GM18870 (cell line): ENCODE data around the gene SSBP3.

Experiments used
- ATAC-seq: cut with Tn5 transposase; IDR thresholded peaks from one replicate; pipeline ENCODE4 v1.9.1; 2021; ENCODE audit warnings: moderate library complexity; ENCODE audit not compliant: unreplicated experiment

Gene SSBP3

DNA sequence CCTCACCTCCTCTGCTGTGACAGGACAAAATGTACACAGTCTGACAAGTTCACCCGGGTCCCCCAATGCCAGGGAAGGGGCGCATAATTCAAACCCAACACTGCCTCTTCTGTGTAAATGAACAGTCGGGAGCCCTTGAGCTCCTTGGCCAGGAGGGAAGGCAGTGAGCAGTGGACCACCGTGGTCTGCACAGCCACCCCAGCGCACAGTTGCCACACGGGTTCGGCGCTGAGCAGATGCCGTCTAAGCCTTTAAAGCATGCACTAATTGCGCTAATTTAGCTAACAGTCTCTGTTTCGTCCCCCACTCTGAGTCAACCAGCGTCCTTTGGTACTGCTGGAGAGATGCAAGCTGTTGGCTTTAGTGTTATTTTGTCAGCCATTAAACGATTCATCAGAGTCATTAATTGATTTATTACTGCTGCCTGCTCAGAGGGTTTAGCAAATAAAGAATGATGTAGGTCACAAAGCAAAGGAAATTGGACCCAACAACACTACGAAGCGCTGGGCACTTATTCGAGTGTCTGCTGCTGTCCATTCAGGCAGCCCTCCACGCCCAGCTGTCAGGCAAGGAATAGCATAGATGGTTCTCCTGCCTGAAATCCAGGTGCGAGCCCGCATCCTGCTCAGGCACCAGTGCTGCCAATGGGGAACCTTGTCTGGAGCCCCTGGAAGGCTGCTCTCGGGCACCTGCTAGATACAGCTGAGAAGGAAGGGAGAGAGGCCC is 114.8 kb downstream of the SSBP3 start:
- ATAC-seq = no peak

DNA sequence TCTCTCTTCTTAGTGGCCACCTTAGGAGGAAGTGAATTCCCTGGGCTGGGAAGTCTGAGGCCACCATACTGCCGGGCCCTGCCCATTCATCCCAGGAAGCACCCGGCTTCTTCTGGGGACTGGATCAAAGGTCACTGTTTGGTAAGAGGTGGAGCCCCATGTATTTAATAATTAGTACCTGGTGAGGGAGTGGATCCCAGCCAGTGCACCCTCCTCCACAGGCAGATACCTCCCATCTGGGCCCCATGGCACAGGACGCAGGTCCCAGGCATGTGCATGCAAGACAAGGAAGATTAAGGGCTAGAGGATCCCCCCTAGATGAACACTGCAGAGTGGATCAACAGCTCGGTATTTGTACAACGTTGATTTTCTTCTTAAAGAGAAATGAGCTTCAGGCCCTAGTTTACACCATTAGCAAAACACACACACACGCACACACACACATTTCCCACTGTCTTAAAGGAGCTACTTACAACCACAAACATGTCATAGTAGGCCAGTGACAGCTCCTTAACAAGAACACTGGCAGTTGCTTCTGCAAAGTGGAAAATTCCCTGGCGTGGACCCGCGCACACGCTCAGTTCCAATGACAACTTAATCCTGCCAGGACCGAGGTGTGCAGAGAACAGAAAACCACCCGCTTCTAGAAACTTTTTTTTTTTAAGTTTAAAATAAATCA is 115.5 kb downstream of the SSBP3 start:
- ATAC-seq = no peak

DNA sequence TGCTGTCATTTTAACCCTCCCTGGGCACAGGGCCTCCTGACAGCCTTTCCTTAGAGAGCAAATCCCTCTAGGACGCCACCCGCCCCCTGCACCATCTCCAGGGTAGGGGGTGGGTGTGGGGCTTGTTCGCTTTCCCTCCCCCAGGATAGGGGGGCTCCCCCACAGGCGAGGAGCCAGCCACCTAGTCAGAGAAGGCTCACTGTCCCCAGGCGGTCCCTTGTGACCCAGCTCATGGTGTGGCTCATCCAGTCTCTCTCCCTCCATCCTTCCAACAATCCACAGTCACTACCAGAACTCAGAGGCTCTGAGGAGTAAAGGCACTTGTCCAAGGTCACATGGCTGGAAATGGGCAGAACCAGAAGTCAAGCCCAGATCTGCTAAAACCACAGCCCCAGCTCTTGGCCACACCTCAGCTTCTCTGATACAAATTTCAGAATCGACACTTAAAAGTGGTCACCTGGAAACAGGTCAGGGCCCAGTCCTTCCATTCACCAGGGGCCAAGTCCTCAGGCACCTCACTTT is 116.4 kb downstream of the SSBP3 start:
- ATAC-seq = no peak

DNA sequence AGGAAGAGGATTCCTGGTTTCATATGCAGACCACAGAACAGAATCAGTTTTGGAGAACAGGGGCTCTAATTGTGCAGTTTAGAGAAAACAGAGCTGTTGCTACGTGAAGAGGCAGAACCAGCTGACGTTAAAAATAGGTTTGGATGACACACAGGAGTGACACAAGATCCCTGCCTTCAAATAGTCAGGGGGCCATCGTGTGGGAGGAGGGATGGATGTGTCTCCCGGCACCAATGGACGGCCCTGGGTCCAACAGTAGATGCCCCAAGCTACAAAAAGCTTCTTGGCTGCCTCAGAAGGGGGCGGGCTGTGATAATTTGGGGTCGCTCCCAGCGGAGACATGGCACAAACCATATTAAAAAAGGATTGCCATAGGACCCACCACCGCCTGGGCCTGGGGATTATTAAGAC is 118.4 kb downstream of the SSBP3 start:
- no peak for ATAC-seq

DNA sequence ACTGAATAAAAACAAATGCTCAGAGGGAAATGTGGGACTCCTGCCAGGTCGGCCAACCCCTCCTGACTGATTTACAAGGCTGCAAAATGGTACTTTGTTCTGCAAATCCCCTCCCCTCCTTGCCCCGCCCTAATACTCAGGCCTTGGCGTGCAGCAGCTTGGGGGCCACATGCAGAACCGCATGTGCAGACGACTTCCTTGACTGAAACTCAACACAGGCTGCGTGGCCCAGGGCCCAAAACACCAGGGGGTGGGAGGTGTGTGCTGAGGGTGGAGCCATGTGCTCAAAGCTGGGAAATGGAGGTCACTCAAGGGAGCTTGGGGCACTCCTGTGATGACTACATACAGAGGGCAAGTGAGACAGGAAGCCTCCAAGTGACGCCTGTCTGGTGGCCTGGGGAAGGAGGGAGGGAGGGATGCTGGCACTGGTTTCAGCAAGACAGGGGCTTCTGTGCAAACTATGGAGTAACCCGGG is 119.0 kb downstream of the SSBP3 start:
- no peak for ATAC-seq

DNA sequence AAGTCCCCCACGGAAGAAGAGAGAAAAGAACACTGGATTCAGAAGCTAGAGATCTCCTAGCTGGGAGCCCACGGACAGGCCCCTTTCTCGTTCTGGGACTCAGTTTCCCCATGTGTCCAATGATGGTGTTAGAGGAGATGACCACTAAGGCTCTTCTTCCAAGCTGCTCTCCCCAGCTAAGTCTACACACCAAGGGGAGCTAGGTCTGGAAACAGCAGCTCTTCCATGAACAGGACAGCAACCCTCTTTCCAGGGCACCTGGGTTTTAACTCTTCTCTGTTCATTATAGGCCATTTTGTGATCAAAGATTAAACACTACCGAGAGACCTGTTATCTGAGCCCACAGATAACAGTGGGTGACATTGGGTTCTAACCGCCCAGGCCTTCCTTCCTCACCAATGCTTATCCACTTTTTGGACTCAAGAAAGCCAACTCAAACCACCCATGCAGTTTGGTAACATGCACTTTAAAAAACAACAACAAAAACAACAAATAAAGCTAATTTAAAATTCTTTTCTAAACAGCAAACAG is 120.3 kb downstream of the SSBP3 start:
- no peak for ATAC-seq

DNA sequence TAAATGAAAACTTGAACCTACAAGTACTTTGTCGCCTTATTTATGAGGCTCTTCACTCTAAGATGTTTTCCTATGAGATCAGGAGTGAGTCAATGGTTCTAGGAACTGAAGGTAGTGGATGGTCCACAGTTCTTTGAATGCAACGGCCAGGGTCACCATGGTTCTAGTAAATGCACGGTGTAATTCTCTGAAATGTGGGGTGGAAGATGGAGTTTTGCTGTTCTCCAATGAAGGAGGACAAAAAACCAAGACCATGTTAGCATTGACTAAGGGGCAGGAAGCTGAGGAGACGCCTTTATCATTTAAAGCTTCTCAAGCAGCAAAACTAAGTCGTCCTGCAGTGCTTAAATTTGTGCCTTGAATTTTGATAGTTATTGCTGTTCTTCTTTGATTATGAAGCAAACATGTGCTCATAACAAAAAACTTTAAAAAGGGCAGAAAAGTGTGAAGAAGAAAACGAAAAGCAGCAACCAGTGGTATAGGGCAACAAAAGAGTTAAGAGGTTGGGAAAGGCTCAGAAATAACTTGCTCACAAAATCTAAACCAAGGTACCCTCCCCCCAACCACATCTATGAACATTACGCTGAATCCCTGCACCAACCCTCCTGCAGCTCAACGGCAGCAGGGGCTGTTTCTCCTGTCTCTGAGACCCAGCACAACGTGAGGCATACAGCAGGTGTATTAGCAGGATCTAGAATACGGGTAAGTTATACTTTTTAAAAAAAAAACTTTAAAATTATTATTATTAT is 121.2 kb downstream of the SSBP3 start:
- ATAC-seq = no peak

DNA sequence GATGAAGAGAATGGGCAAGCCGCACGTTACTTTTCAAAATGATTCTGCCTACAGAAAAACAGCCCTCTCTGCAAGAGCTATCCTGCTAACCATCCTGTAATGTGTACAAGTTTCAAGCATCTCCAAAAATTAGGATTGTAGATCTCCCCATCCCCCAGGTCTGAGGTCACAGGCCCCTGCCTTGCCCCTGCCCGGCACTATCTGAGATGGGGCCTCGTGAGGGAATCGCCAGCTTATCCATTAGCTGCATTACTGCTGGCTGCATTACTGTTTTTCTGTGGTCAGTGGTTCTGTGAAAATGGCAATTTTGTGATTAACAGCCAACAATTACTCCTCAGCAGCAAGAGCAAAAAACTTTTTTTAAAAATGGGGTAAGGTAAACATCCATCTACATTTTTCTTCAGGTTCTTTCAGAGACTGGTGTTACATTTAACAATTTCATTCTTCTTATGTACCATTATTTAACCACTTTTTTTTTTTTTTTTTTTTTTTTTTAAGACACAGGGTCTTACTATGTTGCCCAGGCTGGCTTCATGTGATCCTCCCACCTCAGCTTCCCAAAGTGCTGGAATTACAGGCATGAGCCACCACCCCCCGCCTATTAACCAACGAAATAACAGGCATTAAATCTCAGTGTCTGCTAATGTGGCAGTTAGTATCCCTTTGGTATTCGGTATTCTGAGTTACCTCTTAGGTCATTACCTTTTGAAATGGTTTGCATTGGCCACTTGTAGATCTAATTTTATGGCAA is 122.4 kb downstream of the SSBP3 start:
- ATAC-seq = no peak

DNA sequence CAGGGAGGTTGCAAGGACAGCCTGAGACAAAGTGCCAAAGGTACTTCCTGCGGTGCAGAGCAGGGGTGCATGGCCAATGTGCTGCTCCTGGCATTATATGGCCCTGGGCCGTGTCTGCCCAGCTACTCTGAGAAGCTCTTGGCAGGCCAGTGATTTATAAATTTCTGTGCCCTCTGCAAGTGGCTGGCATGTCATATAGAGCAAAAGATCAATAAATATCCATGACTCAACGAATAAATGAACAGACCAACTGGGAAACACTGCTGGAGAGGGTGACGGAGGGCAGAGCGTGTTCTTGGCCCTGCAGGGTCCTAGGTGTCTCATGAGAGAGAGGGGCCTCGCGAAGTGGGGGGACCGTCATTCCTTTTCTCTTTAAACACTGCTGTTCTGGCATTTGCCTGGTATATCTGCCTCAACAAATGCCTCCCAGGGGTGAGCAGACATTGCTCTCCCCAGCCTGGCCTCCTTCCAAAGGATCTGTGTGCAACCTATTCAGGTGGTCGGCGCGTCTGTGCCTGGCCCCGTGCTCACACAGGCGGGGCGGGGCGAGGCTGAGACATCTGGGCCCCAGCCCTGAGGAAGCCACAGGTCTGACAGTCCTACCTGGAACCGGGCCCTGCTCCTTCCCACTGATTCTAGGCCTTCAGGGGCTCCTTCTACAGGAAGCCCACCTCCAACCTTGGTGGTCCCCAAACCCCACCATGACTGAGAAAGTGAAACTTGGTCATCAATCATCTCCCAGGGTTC is 123.9 kb downstream of the SSBP3 start:
- no peak for ATAC-seq

DNA sequence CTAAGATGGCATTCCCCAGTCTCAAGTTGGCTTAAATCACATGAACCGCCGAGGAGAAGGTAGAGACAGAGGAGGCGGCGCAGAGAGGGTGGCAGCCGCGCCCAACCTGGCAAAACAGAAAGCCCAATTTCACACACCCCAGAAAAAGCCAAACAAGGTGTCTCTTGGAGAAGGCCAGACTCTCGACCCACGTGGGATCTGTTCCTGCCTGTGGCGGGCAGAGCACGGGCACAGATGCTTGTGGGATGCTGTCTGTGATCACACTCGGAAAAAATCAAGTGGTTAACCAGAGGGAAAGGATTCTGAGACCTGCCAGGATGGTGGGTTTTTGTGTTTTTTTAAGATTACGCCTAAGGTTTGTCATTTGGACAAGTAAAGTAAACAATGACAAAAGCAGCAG is 125.5 kb downstream of the SSBP3 start:
- no peak for ATAC-seq

DNA sequence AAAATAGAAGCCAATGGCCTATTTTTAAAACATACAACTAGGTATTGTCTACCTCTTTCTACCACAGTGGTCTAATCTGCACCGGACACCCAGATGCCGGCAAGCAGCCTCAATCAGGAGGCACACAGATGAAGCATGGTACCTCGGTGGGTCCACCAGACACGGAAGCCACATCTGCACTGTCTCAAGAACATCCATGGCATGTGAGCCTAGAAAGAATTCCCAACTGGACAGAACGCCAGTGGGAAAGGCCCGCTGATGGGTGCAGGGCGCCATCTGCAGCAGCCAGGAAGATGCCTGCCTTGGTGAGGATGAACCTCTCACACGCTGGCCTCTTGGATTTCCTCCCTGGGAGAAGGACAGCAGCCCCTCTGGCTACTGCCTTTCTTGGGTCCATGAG is 126.7 kb downstream of the SSBP3 start:
- ATAC-seq = no peak

DNA sequence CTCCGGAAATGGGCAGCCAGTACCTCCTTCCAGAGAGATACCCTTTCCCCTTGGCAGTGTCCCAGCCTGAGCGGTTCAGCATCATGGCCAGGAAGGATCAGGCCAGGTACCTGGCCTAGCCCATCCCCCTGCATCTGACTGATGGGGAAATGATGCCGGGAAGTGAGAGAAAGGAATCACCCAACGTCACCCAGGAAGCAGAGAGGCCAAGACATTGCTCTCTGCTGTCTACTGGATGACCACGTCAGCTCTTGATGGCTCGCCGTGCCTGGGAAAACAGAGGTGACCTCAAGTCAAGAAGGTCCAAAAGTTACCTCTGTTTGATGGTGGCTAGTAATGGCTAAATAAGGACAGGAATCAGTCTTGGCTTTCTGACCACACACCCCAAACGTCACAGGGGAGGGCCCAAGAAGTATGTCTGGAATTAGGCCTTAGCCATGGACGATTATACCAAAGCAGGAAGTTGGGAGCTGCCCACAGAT is 127.2 kb downstream of the SSBP3 start:
- ATAC-seq = no peak

DNA sequence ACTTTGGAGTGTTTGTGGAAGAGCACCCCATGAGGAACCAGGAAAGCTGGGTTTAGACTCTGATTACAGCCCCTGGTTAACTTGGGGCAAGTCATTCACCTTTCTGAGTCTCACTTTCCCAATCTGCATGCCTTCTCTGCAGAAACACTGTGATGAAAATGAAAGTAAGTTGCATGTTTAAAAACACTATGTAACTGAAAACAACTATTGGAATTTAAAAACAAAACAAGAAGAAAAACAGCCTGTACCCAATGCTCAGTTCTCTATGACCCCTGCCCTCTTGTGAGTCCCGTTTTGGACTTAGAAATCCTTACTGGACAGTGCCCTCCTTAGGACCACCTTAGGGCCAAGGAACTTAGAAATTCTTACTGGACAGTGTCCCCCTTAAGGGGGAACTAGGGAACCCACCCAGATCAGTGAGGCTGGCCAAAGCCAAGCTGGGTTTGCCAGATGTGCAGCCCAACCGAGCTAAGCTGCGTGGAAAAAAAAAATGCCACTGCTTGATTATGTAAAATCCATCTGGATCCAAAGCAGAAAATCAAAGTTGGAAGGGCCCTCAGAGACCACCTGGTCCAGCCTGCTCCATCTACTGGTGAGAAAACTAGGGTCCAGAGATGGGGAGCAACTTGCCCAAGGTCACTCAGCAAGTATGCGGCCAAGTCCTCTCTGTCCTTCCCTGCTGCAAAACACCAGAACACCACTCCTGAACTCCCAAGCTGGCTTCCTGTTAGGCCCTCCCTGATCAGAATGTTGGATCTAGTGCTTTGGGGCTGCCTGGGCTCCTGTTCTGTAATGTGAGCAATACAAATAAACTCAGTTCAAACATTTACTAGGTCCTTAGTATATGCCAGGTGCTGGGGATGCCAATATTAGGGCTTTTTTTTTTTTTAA is 128.5 kb downstream of the SSBP3 start:
- ATAC-seq = no peak

DNA sequence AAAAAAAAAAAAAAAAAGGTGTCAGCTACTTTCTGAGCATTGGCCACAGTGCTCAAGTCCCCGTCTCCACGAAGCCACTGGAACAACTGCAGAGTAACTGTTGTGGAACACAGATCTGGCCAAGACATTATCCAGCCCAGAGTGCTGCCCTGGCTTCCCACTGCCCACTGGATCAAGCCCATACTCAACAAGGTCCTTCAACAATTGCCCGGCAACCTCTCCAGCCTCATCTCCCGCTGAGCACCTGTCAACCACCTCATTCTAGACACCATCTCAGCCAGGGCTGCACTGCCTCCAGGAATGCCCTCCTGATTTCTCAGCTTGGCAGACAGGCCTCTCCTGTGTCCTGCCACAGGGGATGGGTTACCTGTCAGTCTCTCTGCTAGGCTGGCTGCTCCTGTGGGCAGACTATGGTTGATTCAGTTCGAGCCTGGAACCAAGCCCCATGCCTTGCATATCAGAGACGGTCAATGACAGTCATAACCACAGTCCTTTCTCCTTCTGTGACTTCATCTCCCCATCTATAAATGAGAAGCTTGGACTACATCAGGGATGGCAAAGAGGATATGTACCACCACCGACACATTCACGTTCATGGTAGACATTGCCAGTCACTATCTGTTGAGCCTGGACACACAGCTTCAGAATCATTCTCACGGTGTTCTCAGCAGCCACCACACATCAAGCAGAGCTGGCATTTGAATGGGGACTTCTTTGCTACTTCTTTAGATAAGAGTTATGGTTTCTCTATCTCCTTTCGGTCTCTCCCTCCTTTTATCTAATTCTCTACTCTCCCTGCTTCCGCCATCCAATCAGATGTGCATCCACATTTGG is 129.4 kb downstream of the SSBP3 start:
- no peak for ATAC-seq

DNA sequence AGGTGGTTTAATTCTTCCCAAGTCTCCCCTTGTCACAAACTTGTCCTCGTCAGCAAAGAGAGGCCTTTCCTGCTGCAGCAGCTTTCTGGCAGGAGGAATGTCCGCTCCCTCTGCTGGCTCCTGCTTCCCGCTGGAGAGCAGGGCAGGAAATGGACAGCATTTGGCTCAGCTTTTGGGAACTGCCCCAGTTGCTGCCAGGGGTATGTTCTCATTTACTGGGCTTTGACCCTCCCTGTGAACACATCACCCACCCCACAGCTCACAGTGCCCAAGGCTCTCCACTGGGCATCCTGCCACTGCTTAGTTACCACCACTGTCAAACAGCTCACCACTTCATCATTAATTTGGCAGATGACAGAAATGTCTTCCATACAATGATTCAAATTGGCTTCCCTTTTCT is 130.8 kb downstream of the SSBP3 start:
- no peak for ATAC-seq

DNA sequence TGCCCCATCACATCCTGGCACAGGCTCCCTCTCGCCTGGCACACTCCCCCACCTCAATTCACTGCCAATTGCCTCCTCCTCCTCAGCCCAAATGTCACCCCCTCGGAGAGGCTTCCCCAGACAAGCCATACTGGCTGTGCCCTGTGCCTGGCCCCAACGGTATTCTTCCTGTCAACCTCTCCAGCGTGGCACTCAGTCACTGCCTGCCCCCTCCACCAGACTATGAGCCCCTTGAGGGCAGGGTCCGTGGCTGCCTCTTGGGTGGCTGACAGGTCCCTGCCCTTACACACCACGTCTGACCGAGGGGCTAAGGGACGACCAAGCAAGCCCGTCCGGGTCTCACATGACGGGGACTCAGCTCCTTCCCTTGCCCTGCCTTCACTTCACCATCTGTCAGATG is 131.3 kb downstream of the SSBP3 start:
- no peak for ATAC-seq

DNA sequence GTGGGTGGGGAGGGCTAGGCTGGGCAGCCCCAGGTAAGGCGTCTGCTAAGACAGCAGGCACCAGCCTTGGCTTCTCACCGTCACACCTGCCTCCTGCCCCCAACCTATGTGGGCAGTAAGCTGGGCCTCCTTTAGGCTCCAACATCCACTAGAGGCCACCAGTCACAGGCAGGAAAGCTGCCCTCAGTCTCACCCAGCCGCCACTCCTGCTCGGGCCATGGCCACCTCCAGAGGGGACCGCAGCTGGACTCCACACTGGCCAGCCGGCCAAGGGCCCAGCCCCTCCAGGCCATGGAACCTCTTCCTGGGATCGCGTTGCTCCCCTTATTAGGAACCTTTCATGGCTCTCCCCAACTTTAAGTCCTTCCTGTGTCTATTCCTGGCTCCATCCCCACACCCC is 131.7 kb downstream of the SSBP3 start:
- ATAC-seq = no peak

DNA sequence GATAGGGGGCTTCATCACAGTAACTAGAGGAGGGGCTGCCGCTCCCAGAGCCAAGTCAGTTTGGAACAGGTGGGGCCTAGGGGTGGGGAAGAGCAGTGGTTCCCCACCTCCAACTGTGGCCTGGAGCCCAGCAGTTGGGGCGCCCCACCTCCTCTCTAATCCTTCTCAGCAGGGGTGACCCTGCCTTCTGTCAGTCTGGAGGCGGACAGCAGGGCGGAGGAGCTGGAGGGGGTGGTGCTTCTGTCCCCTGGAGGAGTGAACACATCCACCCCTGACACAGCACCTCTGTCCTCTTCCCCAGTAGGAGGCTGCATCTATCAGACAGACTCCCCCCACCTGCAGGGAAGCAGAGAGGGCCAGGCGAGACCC is 132.4 kb downstream of the SSBP3 start:
- ATAC-seq = no peak
